ENCODE data around the gene JAKMIP2.

GRCh38 chr5:147689426-147689825 is 93.1 kb downstream of the JAKMIP2 start:
- TF ChIP-seq CTCF (IDR thresholded peaks at IDR 0.05): no peak
- no peak for TF ChIP-seq POLR2A (IDR thresholded peaks at IDR 0.05)
